Ecto neural progenitor cell (in vitro differentiated cells): ENCODE data around the gene PSORS1C2.
"Not testable (repeated sequence)": the region's sequence is repeated elsewhere in the genome, so short reads cannot be mapped to it uniquely, and the experiment has no call there.

Source experiments
- DNase-seq: peaks from one replicate; pipeline ENCODE4 v3.0.0-alpha.2; 2018; ENCODE audit warnings: low spot score

Gene PSORS1C2

GRCh38 chr6:31138982-31139381 is at the start of gene PSORS1C2:
PSORS1C2 (minus strand) TSS chr6:31139066; CDS start chr6:31139026, 40 bp downstream.
- DNase-seq = no peak

- no peak for DNase-seq
Observed at GRCh38 chr6:31187780-31188194, 48.9 kb upstream of the PSORS1C2 start.

- no peak for DNase-seq
Observed at GRCh38 chr6:31186052-31186734, 47.3 kb upstream of the PSORS1C2 start.

GRCh38 chr6:31185695-31186051 is 46.8 kb upstream of the PSORS1C2 start:
- not testable (repeated sequence) for DNase-seq

- not testable (repeated sequence) for DNase-seq
Observed at GRCh38 chr6:31183859-31184258, 45.0 kb upstream of the PSORS1C2 start.

- DNase-seq = not testable (repeated sequence)
Observed at GRCh38 chr6:31183287-31183686, 44.4 kb upstream of the PSORS1C2 start.

- no peak for DNase-seq
Observed at GRCh38 chr6:31180500-31180899, 41.6 kb upstream of the PSORS1C2 start.

GRCh38 chr6:31179896-31180295 is 41.0 kb upstream of the PSORS1C2 start:
- no peak for DNase-seq

GRCh38 chr6:31179042-31179386 is 40.1 kb upstream of the PSORS1C2 start:
- DNase-seq = no peak

GRCh38 chr6:31178143-31179041 is 39.5 kb upstream of the PSORS1C2 start:
- no peak for DNase-seq

GRCh38 chr6:31175971-31176370 is 37.1 kb upstream of the PSORS1C2 start:
- DNase-seq = no peak

- DNase-seq = no peak
Observed at GRCh38 chr6:31174378-31174777, 35.5 kb upstream of the PSORS1C2 start.

GRCh38 chr6:31173406-31173805 is 34.5 kb upstream of the PSORS1C2 start:
- DNase-seq = no peak

- no peak for DNase-seq
Observed at GRCh38 chr6:31172973-31173384, 34.1 kb upstream of the PSORS1C2 start.

GRCh38 chr6:31171931-31172905 is 33.4 kb upstream of the PSORS1C2 start:
- DNase-seq = no peak

- no peak for DNase-seq
Observed at GRCh38 chr6:31170987-31171671, 32.3 kb upstream of the PSORS1C2 start.

- no peak for DNase-seq
Observed at GRCh38 chr6:31170600-31170881, 31.7 kb upstream of the PSORS1C2 start, which contains the start of gene POU5F1. POU5F1 (minus strand) TSS chr6:31170682; CDS start chr6:31170620, 62 bp downstream.

- DNase-seq = not testable (repeated sequence)
Observed at GRCh38 chr6:31169858-31170599, 31.2 kb upstream of the PSORS1C2 start.

GRCh38 chr6:31169123-31169857 is 30.4 kb upstream of the PSORS1C2 start:
- no peak for DNase-seq

GRCh38 chr6:31168606-31169005 is 29.7 kb upstream of the PSORS1C2 start:
- no peak for DNase-seq
